DMS114 treated with DMSO at 0.1 percent for 48 hours (cell line): Measurements from ENCODE around the gene TULP4.
"Not testable (repeated sequence)": the region's sequence is repeated elsewhere in the genome, so short reads cannot be mapped to it uniquely, and the experiment has no call there.

Source experiments
- DNase-seq: peaks from one replicate; lab custom pipeline; 2025; ENCODE audit not compliant: unreplicated experiment; lab: John Stamatoyannopoulos, UW

TULP4 gene

DNA sequence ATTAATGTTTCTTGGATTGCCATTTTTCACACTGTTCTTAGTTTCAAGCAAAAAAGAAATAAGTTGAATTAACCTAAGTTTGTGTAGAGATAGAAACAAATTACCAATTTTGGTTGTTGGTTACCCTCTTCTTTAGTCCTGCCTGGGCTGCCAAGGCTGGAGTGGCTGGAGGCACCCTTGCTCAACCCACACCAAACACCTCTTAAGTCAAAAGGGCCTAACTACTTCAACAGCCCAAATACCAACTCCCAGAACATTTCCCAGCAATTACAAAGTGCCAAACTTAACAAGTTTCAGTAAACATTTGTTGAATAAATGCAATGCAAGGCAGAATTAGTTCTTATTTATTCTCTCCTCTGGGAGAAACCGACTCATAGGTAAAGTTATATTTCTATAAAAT, 209.5 kb downstream of the TULP4 start:
- DNase-seq = no peak

- no peak for DNase-seq
Observed at GRCh38 chr6:158522616-158523015, 210.4 kb downstream of the TULP4 start.

GRCh38 chr6:158524311-158524710, 212.0 kb downstream of the TULP4 start:
- no peak for DNase-seq

DNA sequence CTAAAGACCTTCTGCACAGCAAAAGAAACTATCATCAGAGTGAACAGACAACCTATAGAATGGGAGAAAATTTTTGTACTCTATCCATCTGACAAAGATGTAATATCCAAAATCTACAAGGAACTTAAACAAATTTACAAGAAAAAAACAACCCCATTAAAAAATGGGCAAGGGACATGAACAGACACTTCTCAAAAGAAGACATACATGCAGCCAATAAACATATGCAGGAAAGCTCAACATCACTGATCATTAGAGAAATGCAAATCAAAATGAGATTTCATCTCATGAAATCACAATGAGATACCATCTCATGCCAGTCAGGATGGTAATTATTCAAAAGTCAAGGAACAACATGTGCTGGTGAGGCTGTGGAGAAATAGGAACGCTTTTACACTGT, 215.6 kb downstream of the TULP4 start:
- not testable (repeated sequence) for DNase-seq

- DNase-seq = no peak
Observed at GRCh38 chr6:158528826-158529225, 216.6 kb downstream of the TULP4 start.

- DNase-seq = no peak
Observed at GRCh38 chr6:158529629-158530028, 217.4 kb downstream of the TULP4 start.

GRCh38 chr6:158531566-158531965, 219.3 kb downstream of the TULP4 start:
- no peak for DNase-seq

DNA sequence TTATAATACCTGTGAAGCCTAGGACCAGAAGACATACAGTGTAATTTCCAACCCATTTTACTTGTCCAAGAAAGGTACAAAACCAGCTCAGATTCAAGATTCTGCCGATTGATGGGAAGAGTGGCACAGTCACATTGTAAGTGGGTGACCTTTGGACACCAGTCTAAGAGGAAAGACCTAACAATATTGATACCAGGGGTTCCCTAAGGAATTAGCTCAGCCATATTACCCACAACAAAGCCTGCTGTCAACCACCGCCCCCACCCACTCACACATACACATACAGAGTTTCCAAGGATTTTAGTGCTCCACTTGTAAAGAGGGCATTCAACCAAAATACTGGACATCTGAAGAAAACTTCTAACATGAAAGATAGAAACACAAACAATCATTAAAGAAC, 219.7 kb downstream of the TULP4 start:
- DNase-seq = no peak

GRCh38 chr6:158536084-158536890, 224.0 kb downstream of the TULP4 start:
- no peak for DNase-seq

DNA sequence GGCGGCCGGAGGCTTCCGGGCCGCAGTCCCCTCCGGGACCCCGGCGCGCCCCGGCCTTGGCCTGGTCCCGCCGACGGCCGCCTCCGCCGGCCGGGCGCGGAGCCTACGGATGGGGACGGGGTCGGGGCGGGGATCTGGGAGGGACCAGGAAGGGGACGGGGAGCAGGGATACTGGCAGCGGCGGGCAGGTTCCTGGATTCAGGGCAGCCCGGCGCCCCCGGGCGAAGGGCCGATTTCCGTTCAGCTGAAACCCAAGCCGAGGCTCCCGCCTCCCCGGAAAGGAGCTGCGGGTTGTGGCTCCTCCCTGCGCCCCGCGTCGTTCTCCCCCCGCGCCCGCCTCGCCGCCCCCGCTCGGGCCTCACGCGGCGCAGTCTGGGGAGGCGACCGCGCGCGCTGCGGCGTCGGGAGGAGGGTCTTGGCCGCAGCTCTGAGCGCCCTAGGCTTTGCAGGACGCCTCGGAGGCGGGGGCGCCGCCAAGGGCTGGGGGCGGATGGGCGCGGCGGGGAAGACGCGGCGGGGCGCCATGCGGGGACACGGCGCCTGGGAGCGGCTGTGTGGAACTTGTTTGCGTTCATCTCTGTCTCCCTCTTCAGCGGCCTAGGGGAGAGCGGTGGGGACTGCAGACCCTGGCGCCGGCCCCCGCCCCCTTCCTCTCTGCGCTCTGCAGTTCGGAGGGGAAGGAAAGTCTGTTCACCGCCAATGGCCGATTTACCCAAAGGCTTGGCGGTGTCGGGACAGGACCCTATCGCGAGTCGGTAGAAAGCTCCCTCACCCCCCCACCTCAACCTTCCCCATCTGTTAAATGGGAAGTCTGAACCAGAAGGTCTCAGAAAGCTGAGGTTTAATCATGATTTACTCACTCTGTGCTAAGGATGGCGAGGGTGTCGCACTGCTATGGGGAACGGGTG, 224.9 kb downstream of the TULP4 start:
- peak; percentile 6 for DNase-seq

DNA sequence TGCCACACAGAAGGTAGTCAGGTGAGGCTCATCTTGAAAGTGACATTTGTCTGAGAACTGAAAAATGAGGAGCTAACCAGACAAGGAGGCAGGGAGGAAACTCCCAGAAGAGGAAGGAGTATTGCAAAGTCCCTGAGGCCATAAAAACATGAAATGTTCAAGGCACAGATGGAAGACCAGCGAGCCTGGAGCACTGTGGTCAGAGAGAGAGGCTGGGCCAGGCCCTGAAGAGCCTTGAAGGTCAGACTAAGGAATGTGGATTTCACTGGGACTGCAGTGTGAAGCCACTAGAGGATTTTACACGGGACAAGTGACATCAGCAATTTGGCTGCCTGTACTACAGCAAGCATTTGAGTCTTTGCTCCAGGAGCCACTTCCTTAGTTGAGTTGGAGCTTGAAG, 226.5 kb downstream of the TULP4 start:
- no peak for DNase-seq

DNA sequence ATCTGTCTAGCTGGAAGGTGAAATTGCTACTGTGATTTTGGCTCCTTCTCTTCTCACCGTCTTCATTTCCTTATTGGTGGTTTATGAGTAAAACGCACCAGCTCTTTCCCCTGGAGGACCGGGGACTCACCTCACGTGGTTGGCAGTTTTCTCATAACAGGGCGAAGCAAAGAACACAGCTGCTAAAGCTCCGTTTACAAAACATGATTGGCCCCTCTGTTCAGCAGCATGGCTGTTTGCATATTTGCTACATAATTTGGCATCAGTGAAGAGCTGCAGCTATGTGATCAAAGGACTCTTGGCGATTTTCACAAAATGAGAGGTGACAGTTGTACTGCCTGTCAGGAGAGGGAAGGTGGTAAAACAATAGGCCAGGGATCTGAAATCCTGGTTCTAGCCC, 227.1 kb downstream of the TULP4 start:
- DNase-seq = no peak

- no peak for DNase-seq
Observed at GRCh38 chr6:158539881-158540280, 227.6 kb downstream of the TULP4 start.

GRCh38 chr6:158543606-158544185, 231.4 kb downstream of the TULP4 start:
- DNase-seq = no peak

DNA sequence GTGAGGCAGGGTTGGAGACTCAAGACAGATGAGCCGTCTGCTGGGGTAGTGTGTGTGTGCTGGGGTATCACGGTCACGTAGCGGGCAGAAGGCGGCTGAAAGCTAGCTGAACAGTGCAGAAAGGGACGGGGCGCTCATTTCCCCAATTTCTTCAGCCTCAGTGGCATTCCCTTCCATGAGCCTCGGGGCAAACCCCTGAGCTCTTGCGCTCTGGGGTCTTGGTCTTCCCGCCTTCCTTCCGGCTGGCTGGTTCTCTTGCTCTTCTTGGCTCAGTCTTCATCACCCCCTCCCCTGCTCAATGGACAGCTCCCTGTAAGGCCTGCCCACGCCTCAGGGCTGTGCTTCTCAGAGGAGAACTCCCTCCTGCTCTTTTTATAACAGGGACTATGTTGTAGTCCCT, 232.2 kb downstream of the TULP4 start:
- DNase-seq = no peak

GRCh38 chr6:158545043-158545966, 233.0 kb downstream of the TULP4 start:
- DNase-seq = no peak

DNA sequence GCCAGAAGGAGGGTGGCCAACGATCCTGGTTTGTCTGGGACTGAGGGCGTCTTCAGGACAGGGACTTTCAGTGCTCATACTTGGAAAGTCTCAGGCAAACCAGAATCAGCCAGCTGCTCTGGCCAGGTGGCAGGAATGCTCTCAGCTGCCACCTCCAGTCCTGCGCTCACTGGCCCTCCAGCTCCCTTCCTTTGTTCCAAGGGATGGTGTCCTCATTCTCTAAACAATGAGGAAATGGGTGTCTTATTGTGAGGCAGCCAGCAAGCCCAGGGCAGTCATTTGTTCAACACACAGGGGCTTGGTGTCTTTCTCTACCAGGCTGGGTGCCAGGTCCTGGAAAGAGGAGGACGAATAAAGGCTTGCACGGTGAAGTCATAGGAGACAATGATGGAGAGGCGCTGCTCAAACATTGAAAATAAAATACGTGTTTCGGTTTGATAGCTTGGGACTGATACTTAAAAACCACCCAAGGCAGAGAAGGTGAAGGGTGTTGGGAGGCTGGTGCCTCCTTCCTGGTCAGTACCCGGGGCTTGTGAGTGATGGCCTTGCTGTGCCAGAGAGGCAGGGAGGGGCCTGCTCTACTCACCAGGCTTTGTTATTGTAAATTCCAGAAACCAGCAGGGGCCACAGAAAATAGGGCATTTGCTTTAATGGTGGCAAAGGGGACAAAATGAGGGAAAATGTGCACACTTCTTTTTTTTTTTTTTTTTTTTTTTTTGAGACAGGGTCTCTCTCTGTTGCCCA, 236.3 kb downstream of the TULP4 start:
- no peak for DNase-seq

- DNase-seq = no peak
Observed at GRCh38 chr6:158552055-158552795, 240.0 kb downstream of the TULP4 start.

DNA sequence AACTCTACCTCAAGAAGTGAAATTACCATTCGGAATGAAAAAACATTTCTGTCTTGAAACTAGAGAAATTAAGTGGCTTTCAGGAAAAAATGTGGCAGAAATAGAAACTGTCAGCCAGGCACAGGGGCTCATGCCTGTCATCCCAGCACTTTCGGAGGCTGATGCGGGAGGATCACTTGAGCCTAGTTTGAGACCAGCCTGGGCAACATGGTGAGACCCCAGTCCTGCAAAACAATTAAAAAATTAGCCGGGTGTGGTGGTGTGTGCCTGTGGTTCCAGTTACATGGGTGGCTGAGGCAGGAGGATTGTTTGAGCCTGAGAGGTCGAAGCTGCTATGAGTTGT, 240.5 kb downstream of the TULP4 start:
- no peak for DNase-seq
